Measurements from ENCODE around the gene MCC. TPM values are rescaled to one million over a fixed set of nuclear protein-coding genes. Genes with fewer than 3 reads are reported as not detected.

The MCC gene
- total RNA-seq, 2 donors from 2014 or later = 164 to 187 TPM

DNA sequence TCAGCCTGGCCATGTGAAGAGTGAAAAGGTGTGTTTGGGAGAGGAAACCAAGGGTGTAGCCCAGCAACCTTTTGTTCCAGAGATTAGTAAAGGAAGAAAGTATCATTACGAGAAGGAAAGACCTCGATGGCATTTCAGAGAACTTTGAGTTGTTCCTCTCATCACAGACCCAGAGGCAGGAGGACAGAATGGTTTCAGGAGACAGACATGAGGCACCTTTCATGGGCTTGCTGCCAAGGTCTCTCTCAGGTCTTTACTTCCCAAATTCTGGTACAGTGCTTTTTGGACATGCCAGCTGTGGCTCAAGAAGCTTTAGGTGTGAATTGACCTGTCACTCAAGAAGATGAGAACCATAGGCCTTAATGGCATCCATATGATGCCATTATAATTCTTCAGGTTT lies 2.8 kb upstream of the MCC start:
- H3K36me3 ChIP-seq (ENCODE audit: control insufficient read depth, insufficient read depth, low read length) = no peaks in the 10 kb centered on the region
- H3K4me3 ChIP-seq (ENCODE audit: low read length) = no peak overlapping the region
- Mint-ChIP-seq H3K9me3 (peaks cover 29% of the 10 kb centered on the region), H3K27ac (no peak overlapping the region), H3K4me3 (no peak overlapping the region), H3K27me3 (ENCODE audit: insufficient read depth) (peaks cover 61% of the 10 kb centered on the region), H3K36me3 (ENCODE audit: low read depth) (peaks cover 5% of the 10 kb centered on the region), H3K4me1 (peaks cover 3% of the 10 kb centered on the region)
- 88 to 100% methylated on average over 2 of the region's 2 CpGs for WGBS, 2 experiments (ENCODE audit: insufficient coverage in 1 of 2, insufficient read length in 1 of 2)
- peaks cover 48% of the 10 kb centered on the region for H3K27me3 ChIP-seq (ENCODE audit: control insufficient read depth, insufficient read depth, low read length, poor library complexity, severe bottlenecking)
- DNase-seq = no peak
- peaks cover 20% of the 10 kb centered on the region for H3K9me3 ChIP-seq (ENCODE audit: control insufficient read depth, low read length)
- no peak for TF ChIP-seq CTCF (conservative IDR thresholded peaks at IDR 0.05)
- no peaks in the 10 kb centered on the region for H3K4me1 ChIP-seq (ENCODE audit: control insufficient read depth, insufficient read depth, low read length)
- H3K27ac ChIP-seq (ENCODE audit: low read depth, low read length) = no peak overlapping the region
- no peak overlapping the region for H3K9ac ChIP-seq (ENCODE audit: extremely low read depth, low read length, poor library complexity, severe bottlenecking)

DNA sequence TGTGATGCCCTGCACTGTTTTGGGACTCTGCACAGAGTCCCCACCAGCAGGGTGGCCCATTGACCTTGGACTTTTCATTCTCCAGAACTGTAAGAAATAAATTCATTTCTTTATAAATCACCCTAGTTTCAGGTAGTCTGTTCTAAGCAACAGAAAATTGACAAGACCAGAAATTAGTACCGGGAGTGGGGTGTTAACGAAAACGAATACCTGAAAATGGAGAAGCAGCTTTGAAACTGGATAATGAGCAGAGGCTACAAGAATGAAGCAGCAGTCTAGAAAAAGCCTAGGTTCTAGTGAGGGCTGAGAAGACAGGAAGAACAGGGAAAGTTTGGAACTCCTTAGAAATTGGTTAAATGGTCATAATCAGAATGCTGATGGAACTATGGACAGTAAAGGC lies 2.1 kb upstream of the MCC start:
- peaks cover 29% of the 10 kb centered on the region for H3K9me3 Mint-ChIP-seq
- H3K27ac Mint-ChIP-seq = no peak overlapping the region
- H3K27me3 Mint-ChIP-seq (ENCODE audit: insufficient read depth) = peaks cover 67% of the 10 kb centered on the region
- Histone ChIP-seq H3K4me1 (ENCODE audit: control insufficient read depth, insufficient read depth, low read length) (no peaks in the 10 kb centered on the region), H3K27me3 (ENCODE audit: control insufficient read depth, insufficient read depth, low read length, poor library complexity, severe bottlenecking) (peaks cover 55% of the 10 kb centered on the region), H3K4me3 (ENCODE audit: low read length) (no peak overlapping the region), H3K36me3 (ENCODE audit: control insufficient read depth, insufficient read depth, low read length) (no peaks in the 10 kb centered on the region), H3K27ac (ENCODE audit: low read depth, low read length) (no peak overlapping the region), H3K9me3 (ENCODE audit: control insufficient read depth, low read length) (peaks cover 20% of the 10 kb centered on the region), H3K9ac (ENCODE audit: extremely low read depth, low read length, poor library complexity, severe bottlenecking) (no peak overlapping the region)
- no peak for DNase-seq
- H3K36me3 Mint-ChIP-seq (ENCODE audit: low read depth) = peaks cover 5% of the 10 kb centered on the region
- peaks cover 3% of the 10 kb centered on the region for H3K4me1 Mint-ChIP-seq
- H3K4me3 Mint-ChIP-seq = no peak overlapping the region
- TF ChIP-seq CTCF (conservative IDR thresholded peaks at IDR 0.05) = no peak
- 92 to 97% methylated on average over 3 of the region's 3 CpGs for WGBS, 2 experiments (ENCODE audit: insufficient coverage in 1 of 2, insufficient read length in 1 of 2)

DNA sequence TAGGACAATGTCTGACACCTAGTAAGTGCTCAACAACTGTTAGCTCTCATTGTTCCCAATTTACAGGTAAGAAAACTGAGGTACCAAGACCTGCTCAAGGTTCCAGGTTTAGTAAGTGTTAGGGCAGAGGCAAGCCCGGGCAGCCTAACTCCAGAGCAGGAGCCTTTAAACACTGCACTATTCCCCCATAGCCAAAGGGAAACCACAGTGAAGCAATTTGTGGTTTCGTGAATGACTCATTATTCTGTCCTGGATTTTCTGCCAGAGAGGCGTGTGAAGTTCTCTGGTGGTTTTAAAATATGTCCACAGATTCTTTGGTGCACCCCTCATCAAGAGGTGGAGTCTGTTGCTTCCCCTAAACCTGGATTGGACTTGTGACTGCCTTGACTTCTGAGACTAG lies 1.0 kb upstream of the MCC start:
- Histone ChIP-seq H3K9ac (ENCODE audit: extremely low read depth, low read length, poor library complexity, severe bottlenecking) (no peak overlapping the region), H3K27me3 (ENCODE audit: control insufficient read depth, insufficient read depth, low read length, poor library complexity, severe bottlenecking) (peaks cover 65% of the 10 kb centered on the region), H3K4me3 (ENCODE audit: low read length) (no peak overlapping the region), H3K9me3 (ENCODE audit: control insufficient read depth, low read length) (peaks cover 20% of the 10 kb centered on the region), H3K36me3 (ENCODE audit: control insufficient read depth, insufficient read depth, low read length) (no peaks in the 10 kb centered on the region), H3K4me1 (ENCODE audit: control insufficient read depth, insufficient read depth, low read length) (no peaks in the 10 kb centered on the region), H3K27ac (ENCODE audit: low read depth, low read length) (no peak overlapping the region)
- no peak for TF ChIP-seq CTCF (conservative IDR thresholded peaks at IDR 0.05)
- Mint-ChIP-seq H3K9me3 (peaks cover 29% of the 10 kb centered on the region), H3K27me3 (ENCODE audit: insufficient read depth) (peaks cover 65% of the 10 kb centered on the region), H3K4me1 (peaks cover 3% of the 10 kb centered on the region), H3K36me3 (ENCODE audit: low read depth) (peaks cover 5% of the 10 kb centered on the region), H3K27ac (no peak overlapping the region), H3K4me3 (no peak overlapping the region)
- WGBS, 2 experiments (ENCODE audit: insufficient coverage in 1 of 2, insufficient read length in 1 of 2) = 87% methylated on average over 3 of the region's 3 CpGs; no CpG with 5 or more reads in 1 of the 2 experiments
- no peak for DNase-seq
